GM23248 (cell line): Measurements from ENCODE around the gene GNPDA1.

ENCODE experiments used
- EZH2 ChIP-seq: fragments of 200-600 bp; sonication (generic); IDR thresholded peaks from 2 replicates; pipeline ENCODE4 v1.6.1; 2018; ENCODE audit warnings: antibody characterized with exemption, mild to moderate bottlenecking; ENCODE audit not compliant: insufficient read depth, poor library complexity, severe bottlenecking
- EZH2phosphoT487 ChIP-seq: fragments of 200-600 bp; sonication (generic); IDR thresholded peaks from 2 replicates; pipeline ENCODE4 v1.6.1; 2018; ENCODE audit warnings: antibody characterized with exemption, moderate library complexity, mild to moderate bottlenecking, low read depth; ENCODE audit not compliant: insufficient read depth

DNA sequence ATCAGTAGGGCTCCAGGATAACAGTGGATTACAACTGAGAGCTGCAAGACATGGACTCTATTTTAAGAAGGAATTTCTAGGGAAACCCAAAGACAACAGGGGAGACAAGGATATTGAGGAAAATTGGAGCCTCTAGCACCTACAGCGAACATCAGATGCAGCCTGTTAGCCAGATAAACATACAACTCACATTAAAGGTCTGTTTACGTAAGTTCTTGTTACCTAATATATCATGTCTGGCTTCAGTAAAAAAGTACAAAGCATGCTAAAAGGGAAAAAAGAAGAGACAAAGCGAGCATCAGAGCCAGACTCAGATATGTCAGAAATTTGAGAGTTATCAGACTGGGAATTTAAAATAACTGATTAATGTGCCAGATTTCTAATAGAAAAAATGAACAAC is 17.2 kb downstream of the GNPDA1 start:
- TF ChIP-seq EZH2phosphoT487 (no peak), EZH2 (no peak)
